ENCODE results near the gene SERTM2.

Gene SERTM2

GRCh38 chrX:111560801-111561200 is 49.4 kb downstream of the SERTM2 start:
- no peak for DNase-seq (ENCODE audit: low read depth)

GRCh38 chrX:111561851-111562250 is 50.4 kb downstream of the SERTM2 start:
- DNase-seq (ENCODE audit: low read depth), result no peak

- no peak for DNase-seq (ENCODE audit: low read depth)
These were observed 56.3 kb downstream of the SERTM2 start for GRCh38 chrX:111567542-111568255.

GRCh38 chrX:111568354-111568753 is 56.9 kb downstream of the SERTM2 start:
- no peak for DNase-seq (ENCODE audit: low read depth)

- DNase-seq (ENCODE audit: low read depth), result no peak
These were observed 57.4 kb downstream of the SERTM2 start for GRCh38 chrX:111568817-111569216.

All from non-pigmented ciliary epithelial cell (primary cell).